ENCODE measurements around the gene MGST2. TPM values are rescaled to one million over a fixed set of nuclear protein-coding genes. Genes with fewer than 3 reads are reported as not detected.
A peak's percentile ranks its signal among the peaks of the same experiment; 100 is the strongest.

The MGST2 gene
- total RNA-seq, 2 donors from 2014 or later: 24.3 to 35.5 TPM

DNA sequence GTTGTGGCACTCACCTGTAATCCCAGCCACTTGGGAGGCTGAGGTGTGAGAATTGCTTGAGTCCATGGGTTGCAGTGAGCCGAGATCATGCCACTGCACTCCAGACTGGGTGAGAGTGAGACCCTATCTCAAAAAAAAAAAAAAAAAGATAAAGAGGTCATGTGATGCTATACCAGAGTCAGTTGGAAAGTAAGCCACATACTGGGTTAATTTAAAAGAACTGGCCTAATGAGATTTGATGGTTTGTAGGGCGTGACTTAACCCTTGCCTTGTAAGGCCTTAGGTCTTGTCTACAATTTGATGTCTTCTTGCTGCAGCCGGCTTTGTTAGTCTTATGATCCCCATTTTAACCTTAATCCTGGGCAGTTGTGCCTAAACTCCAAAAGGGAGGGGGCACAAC is 5.2 kb downstream of the MGST2 start:
- no peak for ATAC-seq (ENCODE audit: insufficient number of reproducible peaks, low FRiP score, low read depth)
- no peak overlapping the region for H3K27ac ChIP-seq
- TF ChIP-seq, protein P1, sequence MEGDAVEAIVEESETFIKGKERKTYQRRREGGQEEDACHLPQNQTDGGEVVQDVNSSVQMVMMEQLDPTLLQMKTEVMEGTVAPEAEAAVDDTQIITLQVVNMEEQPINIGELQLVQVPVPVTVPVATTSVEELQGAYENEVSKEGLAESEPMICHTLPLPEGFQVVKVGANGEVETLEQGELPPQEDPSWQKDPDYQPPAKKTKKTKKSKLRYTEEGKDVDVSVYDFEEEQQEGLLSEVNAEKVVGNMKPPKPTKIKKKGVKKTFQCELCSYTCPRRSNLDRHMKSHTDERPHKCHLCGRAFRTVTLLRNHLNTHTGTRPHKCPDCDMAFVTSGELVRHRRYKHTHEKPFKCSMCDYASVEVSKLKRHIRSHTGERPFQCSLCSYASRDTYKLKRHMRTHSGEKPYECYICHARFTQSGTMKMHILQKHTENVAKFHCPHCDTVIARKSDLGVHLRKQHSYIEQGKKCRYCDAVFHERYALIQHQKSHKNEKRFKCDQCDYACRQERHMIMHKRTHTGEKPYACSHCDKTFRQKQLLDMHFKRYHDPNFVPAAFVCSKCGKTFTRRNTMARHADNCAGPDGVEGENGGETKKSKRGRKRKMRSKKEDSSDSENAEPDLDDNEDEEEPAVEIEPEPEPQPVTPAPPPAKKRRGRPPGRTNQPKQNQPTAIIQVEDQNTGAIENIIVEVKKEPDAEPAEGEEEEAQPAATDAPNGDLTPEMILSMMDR (IDR thresholded peaks at IDR 0.05): no peak
- H3K27me3 ChIP-seq (replicated peaks; ENCODE audit: insufficient read depth): no peaks in the 10 kb centered on the region
- peaks cover 6 to 13% of the 10 kb centered on the region in 2 donors for H3K4me1 ChIP-seq (ENCODE audit: control insufficient read depth in 1 of 2, low read depth in 2 of 2)
- no peak for DNase-seq (ENCODE audit: low spot score)
- no peaks in the 10 kb centered on the region for H3K9me3 ChIP-seq
- H3K36me3 ChIP-seq: no peaks in the 10 kb centered on the region
- no peak overlapping the region for H3K4me3 ChIP-seq

DNA sequence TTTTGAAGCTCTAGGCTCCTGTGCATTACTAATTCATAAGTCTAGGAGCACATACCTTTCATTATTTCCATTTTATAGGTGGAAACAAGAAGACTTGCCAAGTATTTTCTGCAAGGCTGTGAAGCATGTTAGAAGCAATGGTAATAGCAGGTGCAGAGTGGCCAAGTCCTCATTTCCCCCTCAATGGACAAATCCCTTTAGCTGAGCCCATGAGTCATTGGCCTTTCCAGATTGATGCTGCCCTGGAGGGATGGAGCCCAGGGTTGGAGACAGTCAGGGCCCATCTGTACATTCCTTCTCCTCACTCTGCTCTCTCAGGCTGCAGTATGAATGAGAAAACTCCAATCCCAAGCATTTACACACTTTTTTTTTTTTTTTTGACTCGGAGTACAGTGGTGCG is 6.6 kb downstream of the MGST2 start:
- DNase-seq (ENCODE audit: low spot score): no peak
- H3K4me1 ChIP-seq (ENCODE audit: control insufficient read depth in 1 of 2, low read depth in 2 of 2): peaks cover 0 to 3% of the 10 kb centered on the region in 2 donors
- H3K36me3 ChIP-seq: no peaks in the 10 kb centered on the region
- TF ChIP-seq, protein P1 (IDR thresholded peaks at IDR 0.05): no peak
- H3K4me3 ChIP-seq: no peak overlapping the region
- H3K9me3 ChIP-seq: no peaks in the 10 kb centered on the region
- no peak for ATAC-seq (ENCODE audit: insufficient number of reproducible peaks, low FRiP score, low read depth)
- no peaks in the 10 kb centered on the region for H3K27me3 ChIP-seq (replicated peaks; ENCODE audit: insufficient read depth)
- H3K27ac ChIP-seq: no peak overlapping the region

DNA sequence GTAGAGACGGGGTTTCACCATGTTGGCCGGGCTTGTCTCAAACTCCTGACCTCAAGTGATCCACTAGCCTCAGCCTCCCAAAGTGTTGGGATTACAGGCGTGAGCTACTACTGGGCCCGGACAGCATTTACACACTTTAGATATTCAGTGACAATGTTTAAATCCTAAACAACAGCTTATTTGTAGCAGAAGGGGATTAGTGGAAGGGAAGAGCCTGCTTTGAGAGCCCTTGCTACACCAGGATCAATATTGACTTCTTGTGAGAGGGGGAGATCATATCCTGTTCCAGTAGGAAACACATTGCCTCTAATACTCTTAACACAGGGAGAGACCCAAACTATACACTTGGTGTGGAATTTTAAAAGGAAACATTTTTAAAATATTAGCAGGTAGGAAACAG is 7.1 kb downstream of the MGST2 start:
- Histone ChIP-seq H3K36me3 (no peaks in the 10 kb centered on the region), H3K27ac (no peak overlapping the region), H3K4me3 (no peak overlapping the region), H3K4me1 (ENCODE audit: control insufficient read depth in 1 of 2, low read depth in 2 of 2) (no peaks in the 10 kb centered on the region), H3K27me3 (replicated peaks; ENCODE audit: insufficient read depth) (no peaks in the 10 kb centered on the region), H3K9me3 (no peaks in the 10 kb centered on the region)
- DNase-seq (ENCODE audit: low spot score) (no peak), ATAC-seq (ENCODE audit: insufficient number of reproducible peaks, low FRiP score, low read depth) (no peak)
- TF ChIP-seq, protein P1 (IDR thresholded peaks at IDR 0.05): no peak

DNA sequence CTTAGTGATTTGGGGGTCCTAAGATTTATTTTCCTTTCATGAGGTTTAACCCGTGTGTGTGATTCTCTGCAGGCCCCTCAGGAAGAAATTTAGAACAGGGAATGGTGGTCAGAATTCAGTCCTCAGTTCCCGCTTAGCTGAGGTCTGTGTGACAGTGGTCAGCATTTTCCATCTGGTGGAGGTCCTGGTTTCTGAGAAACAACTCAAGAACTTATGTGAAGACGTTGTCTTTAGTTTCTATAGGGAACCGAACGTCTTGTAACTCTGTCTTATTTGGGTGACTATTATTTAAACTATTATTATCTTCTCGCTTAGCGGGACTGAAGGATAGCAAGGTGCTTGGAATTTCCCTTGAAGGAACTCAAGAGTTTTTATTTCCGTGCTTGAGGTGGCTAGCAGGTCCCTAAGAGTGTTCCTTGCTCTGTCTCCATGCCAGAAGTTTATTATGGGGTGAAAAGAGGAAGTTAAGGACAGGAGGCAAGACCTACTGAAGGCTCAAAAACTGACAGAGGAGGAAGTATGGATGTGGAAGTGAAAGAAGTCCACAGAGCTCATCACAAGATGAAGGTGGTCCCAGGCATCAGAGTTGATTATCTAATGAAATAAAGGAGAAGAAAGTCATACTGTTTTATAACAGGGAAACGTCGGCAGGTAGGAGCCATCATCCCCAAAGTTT is 9.4 kb downstream of the MGST2 start:
- no peak for DNase-seq (ENCODE audit: low spot score)
- peak; percentile 57 for ATAC-seq (ENCODE audit: insufficient number of reproducible peaks, low FRiP score, low read depth)
- Histone ChIP-seq H3K9me3 (no peaks in the 10 kb centered on the region), H3K4me3 (no peak overlapping the region), H3K4me1 (ENCODE audit: control insufficient read depth in 1 of 2, low read depth in 2 of 2) (no peaks in the 10 kb centered on the region), H3K27me3 (replicated peaks; ENCODE audit: insufficient read depth) (no peaks in the 10 kb centered on the region), H3K27ac (no peak overlapping the region), H3K36me3 (no peaks in the 10 kb centered on the region)
- TF ChIP-seq, protein P1 (IDR thresholded peaks at IDR 0.05): no peak

DNA sequence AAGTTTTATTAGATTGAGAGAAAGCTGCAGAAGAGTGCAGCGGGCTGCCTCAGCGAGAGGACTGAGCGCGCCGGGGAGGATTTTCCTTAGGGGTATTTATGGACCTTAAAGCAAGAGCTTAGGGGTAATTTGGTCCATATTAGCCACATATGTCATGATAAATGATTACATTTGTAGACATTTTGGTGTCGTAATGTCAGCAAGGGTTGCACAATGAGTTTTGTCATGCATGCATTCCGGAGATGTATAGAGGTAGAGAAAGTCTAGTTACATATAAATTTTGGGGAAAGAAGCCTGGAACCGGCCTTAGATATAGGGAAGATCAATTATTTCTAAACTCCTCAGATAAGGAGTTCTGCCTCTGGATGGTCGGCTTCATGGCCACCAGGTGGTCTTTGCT is 10.0 kb downstream of the MGST2 start:
- no peaks in the 10 kb centered on the region for H3K27me3 ChIP-seq (replicated peaks; ENCODE audit: insufficient read depth)

More for the DNA sequence above, 10.0 kb downstream of the MGST2 start:
- Histone ChIP-seq H3K4me3 (no peak overlapping the region), H3K36me3 (no peaks in the 10 kb centered on the region), H3K9me3 (no peaks in the 10 kb centered on the region), H3K4me1 (ENCODE audit: control insufficient read depth in 1 of 2, low read depth in 2 of 2) (no peaks in the 10 kb centered on the region), H3K27ac (no peak overlapping the region)
- DNase-seq (ENCODE audit: low spot score): no peak
- TF ChIP-seq, protein P1 (IDR thresholded peaks at IDR 0.05): no peak
- no peak for ATAC-seq (ENCODE audit: insufficient number of reproducible peaks, low FRiP score, low read depth)

Data from thoracic aorta (tissue), 2 donors.